Parathyroid adenoma (tissue), 2 donors: ENCODE measurements around the gene KRTAP10-4.

Experiments used
- H2AFZ ChIP-seq: fragments of 300-600 bp; sonication (generic); one replicate; pipeline ENCODE4 v1.7.0; 2017; ENCODE audit warnings: antibody characterized with exemption, mild to moderate bottlenecking
- H3K27ac ChIP-seq: fragments of 300-600 bp; sonication (generic); one replicate; pipeline ENCODE4 v1.7.0; 2017
- H3K27me3 ChIP-seq: fragments of 300-600 bp; sonication (generic); one replicate; pipeline ENCODE4 v1.7.0; 2017; ENCODE audit warnings: low read length; ENCODE audit not compliant: control insufficient read depth, insufficient read depth
- H3K36me3 ChIP-seq: fragments of 300-600 bp; sonication (generic); one replicate; pipeline ENCODE4 v1.7.0; 2017; ENCODE audit warnings: low read length; ENCODE audit not compliant: control insufficient read depth, insufficient read depth
- H3K4me1 ChIP-seq: fragments of 300-600 bp; sonication (generic); one replicate; pipeline ENCODE4 v1.7.0; 2017; ENCODE audit warnings: control low read depth
- H3K4me2 ChIP-seq: fragments of 300-600 bp; sonication (generic); one replicate; pipeline ENCODE4 v1.7.0; 2017; ENCODE audit warnings: low read length
- H3K4me3 ChIP-seq: fragments of 300-600 bp; sonication (generic); one replicate; pipeline ENCODE4 v1.7.0; 2017; ENCODE audit warnings: low read depth, low read length
- H3K79me2 ChIP-seq: fragments of 300-600 bp; sonication (generic); one replicate; pipeline ENCODE4 v1.7.0; 2017; ENCODE audit warnings: control low read depth
- H3K9ac ChIP-seq: fragments of 300-600 bp; sonication (generic); one replicate; pipeline ENCODE4 v1.7.0; 2017; ENCODE audit warnings: mild to moderate bottlenecking
- H3K9me3 ChIP-seq: fragments of 300-600 bp; sonication (generic); one replicate; pipeline ENCODE4 v1.7.0; 2017; ENCODE audit warnings: low read length; ENCODE audit not compliant: control insufficient read depth
- CTCF ChIP-seq: fragments of 300-600 bp; sonication (generic); IDR thresholded peaks from one replicate; pipeline ENCODE4 v1.7.0; 2017; ENCODE audit warnings: antibody characterized with exemption, mild to moderate bottlenecking
- donor health status: primary hyperparathyroidism.

Gene KRTAP10-4

DNA sequence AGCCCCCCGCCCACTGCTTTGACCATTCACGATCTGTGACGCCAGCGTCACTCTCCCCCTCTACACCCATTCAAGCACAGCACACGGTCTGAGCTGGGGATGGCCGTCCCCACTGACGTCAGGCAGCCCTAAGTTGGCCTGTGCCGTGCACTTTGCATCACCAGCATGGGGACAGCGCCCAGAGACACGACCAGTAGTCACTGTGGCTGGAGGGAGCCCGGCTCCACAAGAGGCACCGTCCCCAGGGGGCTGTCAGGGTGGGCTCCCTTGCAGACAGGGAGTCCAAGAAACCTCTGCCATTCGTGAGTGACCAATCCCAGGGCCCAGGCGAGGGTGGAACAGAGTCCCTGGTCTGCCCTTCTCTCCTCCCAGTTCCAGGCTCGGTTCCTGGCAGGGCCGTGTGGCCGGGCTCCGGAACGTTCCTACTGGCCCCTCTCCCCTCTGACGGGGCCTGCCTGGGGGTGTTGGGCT is 40.7 kb downstream of the KRTAP10-4 start:
- H3K4me3 ChIP-seq = no peak overlapping the region

DNA sequence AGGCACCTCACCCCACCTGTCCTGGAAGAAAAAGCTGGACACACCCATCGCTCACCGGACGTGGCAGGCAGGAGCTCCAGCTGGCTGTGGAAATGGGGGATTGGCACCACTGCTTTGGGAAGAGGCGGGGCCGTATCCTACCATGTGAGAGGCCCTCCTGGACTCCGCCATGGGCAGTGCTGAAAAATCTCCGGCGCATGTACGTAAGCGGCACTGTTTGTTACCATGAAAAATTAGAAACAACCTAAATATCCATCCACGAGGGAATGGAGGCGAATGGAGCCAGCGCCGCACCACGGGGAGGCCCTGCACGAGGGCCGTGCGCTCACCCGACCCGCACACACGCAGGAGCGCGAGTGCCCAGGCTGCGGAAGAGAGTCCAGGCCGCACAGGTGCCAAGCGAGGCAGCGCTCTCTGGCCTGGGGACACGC is 41.4 kb downstream of the KRTAP10-4 start:
- Histone ChIP-seq H3K4me1 (no peaks in the 10 kb centered on the region), H3K27me3 (no peaks in the 10 kb centered on the region), H3K4me2 (no peak overlapping the region), H3K4me3 (no peak overlapping the region), H3K9me3 (no peaks in the 10 kb centered on the region), H3K36me3 (no peaks in the 10 kb centered on the region), H2AFZ (no peak overlapping the region), H3K79me2 (no peaks in the 10 kb centered on the region), H3K9ac (no peak overlapping the region), H3K27ac (no peak overlapping the region)
- TF ChIP-seq CTCF = no peak

More for the DNA sequence above, 40.7 kb downstream of the KRTAP10-4 start:
- Histone ChIP-seq H2AFZ (no peak overlapping the region), H3K9me3 (no peaks in the 10 kb centered on the region), H3K4me1 (no peaks in the 10 kb centered on the region), H3K27ac (no peak overlapping the region), H3K36me3 (no peaks in the 10 kb centered on the region), H3K4me2 (no peak overlapping the region), H3K9ac (no peak overlapping the region), H3K79me2 (no peaks in the 10 kb centered on the region), H3K27me3 (no peaks in the 10 kb centered on the region)
- TF ChIP-seq CTCF = no peak

DNA sequence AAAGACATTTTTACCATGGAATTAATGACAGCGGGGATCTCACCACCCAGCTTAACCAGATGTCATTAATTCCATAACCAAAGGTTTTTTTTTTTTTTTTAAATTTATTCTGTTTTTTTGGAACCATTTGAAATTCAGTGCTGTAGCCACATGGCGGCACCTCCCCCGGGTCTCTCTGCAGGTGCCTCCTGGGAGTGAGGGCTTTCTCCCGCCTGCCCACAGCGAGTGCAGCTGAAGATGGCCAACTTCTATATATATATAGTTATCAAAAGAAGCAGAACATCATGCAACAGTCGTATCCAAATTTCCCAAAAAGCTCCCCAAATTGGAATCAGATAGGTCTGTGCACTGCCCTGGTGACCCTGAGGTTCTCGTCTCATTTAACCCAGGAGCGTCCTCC is 41.9 kb downstream of the KRTAP10-4 start:
- no peak overlapping the region for H3K9ac ChIP-seq
- no peaks in the 10 kb centered on the region for H3K79me2 ChIP-seq
- H3K27me3 ChIP-seq = no peaks in the 10 kb centered on the region
- H3K27ac ChIP-seq = no peak overlapping the region
- H3K9me3 ChIP-seq = no peaks in the 10 kb centered on the region
- H3K4me3 ChIP-seq = no peak overlapping the region
- TF ChIP-seq CTCF = no peak
- no peak overlapping the region for H3K4me2 ChIP-seq
- no peaks in the 10 kb centered on the region for H3K36me3 ChIP-seq
- H3K4me1 ChIP-seq = no peaks in the 10 kb centered on the region
- H2AFZ ChIP-seq = no peak overlapping the region

DNA sequence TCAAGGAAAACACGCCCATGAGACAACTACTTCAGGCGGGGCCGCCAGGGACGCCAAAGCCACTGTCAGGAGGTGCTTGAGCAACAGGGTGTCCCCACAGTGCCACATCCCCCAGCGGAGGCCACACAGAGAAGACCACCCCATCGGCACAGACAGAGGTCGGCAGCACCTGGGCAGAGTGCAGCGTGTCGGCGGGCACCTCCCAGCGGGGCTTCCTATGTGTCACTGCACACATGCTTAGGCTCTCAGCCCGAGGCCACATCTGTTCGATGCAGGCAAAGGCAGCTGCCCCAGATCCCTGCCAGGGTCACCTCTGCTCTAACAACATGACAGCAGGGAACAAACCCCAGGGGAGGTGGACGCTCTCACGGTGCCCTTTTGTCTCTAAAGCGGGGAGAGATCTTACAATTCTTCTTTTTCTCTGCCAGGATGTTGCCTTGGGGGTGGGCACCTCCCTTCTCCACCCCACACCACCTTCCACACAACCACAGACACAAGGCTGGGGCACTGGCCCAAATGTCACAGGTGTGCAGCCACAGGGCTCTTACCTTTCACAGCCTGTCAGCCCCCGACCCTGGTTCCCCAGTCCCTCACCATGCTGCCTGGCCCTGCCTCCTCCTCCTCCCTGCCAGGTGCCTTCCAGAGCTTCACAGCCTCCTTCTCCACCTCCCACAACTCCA is 42.5 kb downstream of the KRTAP10-4 start:
- Histone ChIP-seq H3K4me2 (no peak overlapping the region), H3K36me3 (no peaks in the 10 kb centered on the region), H3K9me3 (no peaks in the 10 kb centered on the region), H2AFZ (no peak overlapping the region), H3K9ac (no peak overlapping the region), H3K27me3 (no peaks in the 10 kb centered on the region), H3K4me1 (no peaks in the 10 kb centered on the region), H3K79me2 (no peaks in the 10 kb centered on the region), H3K27ac (no peak overlapping the region), H3K4me3 (no peak overlapping the region)
- TF ChIP-seq CTCF = no peak

- H3K4me1 ChIP-seq = no peaks in the 10 kb centered on the region
- no peak overlapping the region for H3K4me2 ChIP-seq
- H3K79me2 ChIP-seq = no peaks in the 10 kb centered on the region
- H3K27ac ChIP-seq = no peak overlapping the region
- H3K4me3 ChIP-seq = no peak overlapping the region
- H3K36me3 ChIP-seq = no peaks in the 10 kb centered on the region
- H3K9me3 ChIP-seq = no peaks in the 10 kb centered on the region
- H3K9ac ChIP-seq = no peak overlapping the region
- no peak for TF ChIP-seq CTCF
- H3K27me3 ChIP-seq = no peaks in the 10 kb centered on the region
- no peak overlapping the region for H2AFZ ChIP-seq
These were observed 43.0 kb downstream of the KRTAP10-4 start for GRCh38 chr21:44616591-44616926.
